H9 (cell line): Measurements from ENCODE around the gene SH3BGR. TPM values are rescaled to one million over a fixed set of nuclear protein-coding genes. Genes with fewer than 3 reads are reported as not detected.

Experiments
- DNase-seq: peaks from one replicate; pipeline ENCODE4 v3.0.0-alpha.2; 2017
- H2AFZ ChIP-seq: one replicate; pipeline ENCODE4 v1.6.1; 2013; ENCODE audit warnings: mild to moderate bottlenecking, low read length, control low read depth, moderate library complexity
- H2AK5ac ChIP-seq: 2 replicates; pipeline ENCODE4 v1.6.1; 2013; ENCODE audit warnings: low read length, control low read depth, mixed read lengths; ENCODE audit not compliant: insufficient read length
- H2BK120ac ChIP-seq: one replicate; pipeline ENCODE4 v1.6.1; 2013; ENCODE audit warnings: low read depth, mild to moderate bottlenecking, low read length, control low read depth, inconsistent platforms; ENCODE audit not compliant: poor library complexity, severe bottlenecking
- H2BK12ac ChIP-seq: 2 replicates; pipeline ENCODE4 v1.6.1; 2013; ENCODE audit warnings: low read length, control low read depth, mixed read lengths, low read depth; ENCODE audit not compliant: insufficient read length
- H2BK15ac ChIP-seq: 2 replicates; pipeline ENCODE4 v1.6.1; 2013; ENCODE audit warnings: low read depth, low read length, control low read depth
- H2BK20ac ChIP-seq: one replicate; pipeline ENCODE4 v1.6.1; 2013; ENCODE audit warnings: low read depth, mild to moderate bottlenecking, low read length, control low read depth, inconsistent platforms; ENCODE audit not compliant: poor library complexity, severe bottlenecking
- H2BK5ac ChIP-seq: 2 replicates; pipeline ENCODE4 v1.6.1; 2013; ENCODE audit warnings: low read length, control low read depth, mixed read lengths; ENCODE audit not compliant: insufficient read length
- H3K14ac ChIP-seq: 2 replicates; pipeline ENCODE4 v1.6.1; 2013; ENCODE audit warnings: low read length, control low read depth; ENCODE audit not compliant: insufficient read depth
- H3K18ac ChIP-seq: 2 replicates; pipeline ENCODE4 v1.6.1; 2013; ENCODE audit warnings: low read depth, mild to moderate bottlenecking, mixed read lengths, low read length, control low read depth; ENCODE audit not compliant: insufficient read length
- H3K23ac ChIP-seq: 2 replicates; pipeline ENCODE4 v1.6.1; 2013; ENCODE audit warnings: low read length, control low read depth, mixed read lengths, low read depth; ENCODE audit not compliant: insufficient read length
- H3K23me2 ChIP-seq: 2 replicates; pipeline ENCODE4 v1.6.1; 2013; ENCODE audit warnings: low read depth, mild to moderate bottlenecking, mixed read lengths, low read length, control low read depth; ENCODE audit not compliant: insufficient read length, poor library complexity, severe bottlenecking
- H3K27ac ChIP-seq: 2 replicates; pipeline ENCODE4 v1.5.1; 2013; ENCODE audit warnings: low read length, control low read depth, mixed read lengths, low read depth; ENCODE audit not compliant: insufficient read length
- H3K27me3 ChIP-seq: 2 replicates; pipeline ENCODE4 v1.6.1; 2013; ENCODE audit warnings: low read length, control low read depth, inconsistent platforms; ENCODE audit not compliant: insufficient read depth
- H3K4ac ChIP-seq: 2 replicates; pipeline ENCODE4 v1.6.1; 2013; ENCODE audit warnings: low read depth, mild to moderate bottlenecking, control low read depth, inconsistent platforms, low read length, moderate library complexity
- H3K4me1 ChIP-seq: 2 replicates; pipeline ENCODE4 v1.6.1; 2013; ENCODE audit warnings: low read length, control low read depth, inconsistent platforms; ENCODE audit not compliant: insufficient read depth
- H3K4me2 ChIP-seq: 2 replicates; pipeline ENCODE4 v1.6.1; 2013; ENCODE audit warnings: low read length, control low read depth, mixed read lengths; ENCODE audit not compliant: insufficient read length, insufficient read depth
- H3K56ac ChIP-seq: 2 replicates; pipeline ENCODE4 v1.6.1; 2013; ENCODE audit warnings: low read depth, mild to moderate bottlenecking, mixed read lengths, low read length, control low read depth; ENCODE audit not compliant: insufficient read length
- H3K79me1 ChIP-seq: 2 replicates; pipeline ENCODE4 v1.6.1; 2013; ENCODE audit warnings: low read depth, mild to moderate bottlenecking, moderate library complexity, low read length, control low read depth, inconsistent platforms; ENCODE audit not compliant: insufficient read depth, poor library complexity, severe bottlenecking
- H3K79me2 ChIP-seq: 2 replicates; pipeline ENCODE4 v1.6.1; 2013; ENCODE audit warnings: low read length, control low read depth, inconsistent platforms; ENCODE audit not compliant: insufficient read depth
- H3K9ac ChIP-seq: 2 replicates; pipeline ENCODE4 v1.6.1; 2013; ENCODE audit warnings: low read length, control low read depth, mixed read lengths; ENCODE audit not compliant: insufficient read length; ENCODE audit errors: extremely low read depth
- H3K9me3 ChIP-seq: one replicate; pipeline ENCODE4 v1.6.1; 2013; ENCODE audit warnings: low read depth, low read length, inconsistent platforms; ENCODE audit not compliant: control insufficient read depth
- H3T11ph ChIP-seq: one replicate; pipeline ENCODE4 v1.6.1; 2013; ENCODE audit warnings: mild to moderate bottlenecking, low read length, control low read depth, inconsistent platforms
- H4K20me1 ChIP-seq: one replicate; pipeline ENCODE4 v1.6.1; 2013; ENCODE audit not compliant: control insufficient read depth, insufficient read length, insufficient read depth
- H4K5ac ChIP-seq: 2 replicates; pipeline ENCODE4 v1.6.1; 2013; ENCODE audit warnings: low read depth, mild to moderate bottlenecking, mixed read lengths, low read length, control low read depth; ENCODE audit not compliant: insufficient read length
- H4K8ac ChIP-seq: replicated peaks from 2 replicates; pipeline ENCODE4 v1.6.1; 2013; ENCODE audit warnings: low read length, control low read depth, mixed read lengths, low read depth; ENCODE audit not compliant: insufficient read length
- H4K91ac ChIP-seq: 2 replicates; pipeline ENCODE4 v1.6.1; 2013; ENCODE audit warnings: low read depth, mild to moderate bottlenecking, moderate library complexity, mixed read lengths, low read length, control low read depth; ENCODE audit not compliant: insufficient read length
- H3K27ac Mint-ChIP-seq, 3 experiments: 2 replicates in 2 of 3; 3 replicates in 1 of 3; pipeline ENCODE4 v1.8.0; 2020 to 2021; ENCODE audit warnings: mixed read lengths in 3 of 3, mild to moderate bottlenecking in 1 of 3, moderate library complexity in 1 of 3
- H3K27me3 Mint-ChIP-seq: 2 replicates; pipeline ENCODE4 v1.8.0; 2021; ENCODE audit warnings: low read depth, mild to moderate bottlenecking, moderate library complexity, mixed read lengths
- H3K36me3 Mint-ChIP-seq, 3 experiments: 2 replicates in 2 of 3; 3 replicates in 1 of 3; pipeline ENCODE4 v1.8.0; 2020 to 2021; ENCODE audit warnings: low read depth in 3 of 3, mixed read lengths in 3 of 3; ENCODE audit not compliant: insufficient read depth in 1 of 3
- H3K4me1 Mint-ChIP-seq, 2 experiments: 2 replicates each; pipeline ENCODE4 v1.8.0; 2020; ENCODE audit warnings: mixed read lengths in 2 of 2
- H3K4me3 Mint-ChIP-seq, 2 experiments: 2 replicates in 1 of 2; 3 replicates in 1 of 2; pipeline ENCODE4 v1.8.0; 2020 to 2021; ENCODE audit warnings: mild to moderate bottlenecking in 2 of 2, mixed read lengths in 2 of 2, moderate library complexity in 1 of 2
- H3K9me3 Mint-ChIP-seq, 2 experiments: 2 replicates in 1 of 2; 3 replicates in 1 of 2; pipeline ENCODE4 v1.8.0; 2020; ENCODE audit warnings: mild to moderate bottlenecking in 2 of 2, mixed read lengths in 2 of 2, moderate library complexity in 1 of 2
- WGBS: extraction: QIAGEN DNeasy Blood & Tissue Kit; methylation state at CpG from one replicate; pipeline ENCODE4 v1.1.7; 2013; ENCODE audit warnings: missing lambda C conversion rate, low lambda C conversion rate, mixed read lengths; ENCODE audit not compliant: insufficient read length; ENCODE audit errors: extremely low coverage; 5-methylcytosine and 5-hydroxymethylcytosine counted together
- total RNA-seq: library from RNA; stranded (reverse); gene quantifications from 2 replicates; pipeline ENCODE4 v1.2.1, GENCODE V29; 2021
- TF ChIP-seq, protein P1 (sequence below): fragments of 200-600 bp; sonication (generic); conservative IDR thresholded peaks from 3 replicates; pipeline ENCODE4 v1.8.0; 2021; ENCODE audit warnings: antibody characterized with exemption, mild to moderate bottlenecking

The SH3BGR gene
- total RNA-seq, 1 experiment from 2014 or later, result 2.9 TPM

DNA sequence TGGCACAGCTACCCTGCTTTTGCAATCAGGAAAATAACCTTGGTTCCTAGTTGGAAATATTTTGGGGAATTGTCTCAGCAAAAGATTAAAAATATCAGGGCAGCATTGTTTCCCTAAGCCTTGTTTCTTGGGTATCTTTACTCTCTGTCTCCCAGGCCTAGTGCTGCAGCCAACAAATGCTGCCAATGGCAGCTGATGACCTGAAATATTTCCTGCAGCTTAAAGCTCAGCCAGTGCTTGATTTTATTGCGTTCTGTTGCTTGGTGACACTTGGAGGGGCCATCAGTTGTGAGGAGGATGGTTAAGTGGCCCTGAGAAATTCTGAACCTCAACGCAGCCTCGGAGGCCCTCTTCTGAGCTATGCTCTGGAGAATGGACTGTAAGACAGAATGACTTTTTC, 101.6 kb downstream of the SH3BGR start:
- Mint-ChIP-seq H3K4me1 (peaks cover 8 to 12% of the 10 kb centered on the region in 2 experiments), H3K4me3 (no peak overlapping the region), H3K9me3 (peaks cover 33 to 43% of the 10 kb centered on the region in 2 experiments), H3K27me3 (peaks cover 8% of the 10 kb centered on the region), H3K36me3 (peaks cover 16 to 35% (median 27%) of the 10 kb centered on the region in 3 experiments), H3K27ac (no peak overlapping the region)
- Histone ChIP-seq H3T11ph (no peak overlapping the region), H2BK15ac (no peak overlapping the region), H3K4me1 (no peaks in the 10 kb centered on the region), H3K27me3 (no peaks in the 10 kb centered on the region), H2AK5ac (no peak overlapping the region), H3K4me2 (no peak overlapping the region), H3K79me2 (no peaks in the 10 kb centered on the region), H4K5ac (no peak overlapping the region), H2BK120ac (no peak overlapping the region), H3K56ac (no peak overlapping the region), H3K27ac (no peak overlapping the region), H3K79me1 (no peaks in the 10 kb centered on the region), H3K9ac (no peak overlapping the region), H4K91ac (no peak overlapping the region), H3K23me2 (no peaks in the 10 kb centered on the region), H4K20me1 (no peaks in the 10 kb centered on the region), H3K18ac (no peak overlapping the region), H2BK5ac (no peak overlapping the region), H2BK12ac (no peak overlapping the region), H3K23ac (no peak overlapping the region), H2AFZ (no peak overlapping the region), H3K4ac (no peak overlapping the region), H3K14ac (no peak overlapping the region), H2BK20ac (no peak overlapping the region), H4K8ac (no peak overlapping the region), H3K9me3 (peaks cover 17% of the 10 kb centered on the region)
- no peak for DNase-seq
- TF ChIP-seq, protein P1, sequence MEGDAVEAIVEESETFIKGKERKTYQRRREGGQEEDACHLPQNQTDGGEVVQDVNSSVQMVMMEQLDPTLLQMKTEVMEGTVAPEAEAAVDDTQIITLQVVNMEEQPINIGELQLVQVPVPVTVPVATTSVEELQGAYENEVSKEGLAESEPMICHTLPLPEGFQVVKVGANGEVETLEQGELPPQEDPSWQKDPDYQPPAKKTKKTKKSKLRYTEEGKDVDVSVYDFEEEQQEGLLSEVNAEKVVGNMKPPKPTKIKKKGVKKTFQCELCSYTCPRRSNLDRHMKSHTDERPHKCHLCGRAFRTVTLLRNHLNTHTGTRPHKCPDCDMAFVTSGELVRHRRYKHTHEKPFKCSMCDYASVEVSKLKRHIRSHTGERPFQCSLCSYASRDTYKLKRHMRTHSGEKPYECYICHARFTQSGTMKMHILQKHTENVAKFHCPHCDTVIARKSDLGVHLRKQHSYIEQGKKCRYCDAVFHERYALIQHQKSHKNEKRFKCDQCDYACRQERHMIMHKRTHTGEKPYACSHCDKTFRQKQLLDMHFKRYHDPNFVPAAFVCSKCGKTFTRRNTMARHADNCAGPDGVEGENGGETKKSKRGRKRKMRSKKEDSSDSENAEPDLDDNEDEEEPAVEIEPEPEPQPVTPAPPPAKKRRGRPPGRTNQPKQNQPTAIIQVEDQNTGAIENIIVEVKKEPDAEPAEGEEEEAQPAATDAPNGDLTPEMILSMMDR, result no peak
- WGBS, result no CpG with 5 or more reads among the region's 3 CpGs
